HG02981 (cell line): ENCODE measurements around the gene PIK3R1.
A peak's percentile ranks its signal among the peaks of the same experiment; 100 is the strongest.

Experiments used
- ATAC-seq: cut with Tn5 transposase; IDR thresholded peaks from one replicate; pipeline ENCODE4 v1.9.1; 2021; ENCODE audit warnings: mild to moderate bottlenecking, moderate library complexity; ENCODE audit not compliant: unreplicated experiment

Gene PIK3R1

GRCh38 chr5:68268101-68268851 is 52.7 kb downstream of the PIK3R1 start:
- no peak for ATAC-seq

- no peak for ATAC-seq
These were observed 53.2 kb downstream of the PIK3R1 start for GRCh38 chr5:68268852-68269130.

- ATAC-seq, result no peak
These were observed 54.3 kb downstream of the PIK3R1 start for GRCh38 chr5:68269820-68270219.

GRCh38 chr5:68270399-68270975 is 54.9 kb downstream of the PIK3R1 start:
- ATAC-seq, result no peak

GRCh38 chr5:68271124-68271523 is 55.6 kb downstream of the PIK3R1 start:
- ATAC-seq, result no peak

DNA sequence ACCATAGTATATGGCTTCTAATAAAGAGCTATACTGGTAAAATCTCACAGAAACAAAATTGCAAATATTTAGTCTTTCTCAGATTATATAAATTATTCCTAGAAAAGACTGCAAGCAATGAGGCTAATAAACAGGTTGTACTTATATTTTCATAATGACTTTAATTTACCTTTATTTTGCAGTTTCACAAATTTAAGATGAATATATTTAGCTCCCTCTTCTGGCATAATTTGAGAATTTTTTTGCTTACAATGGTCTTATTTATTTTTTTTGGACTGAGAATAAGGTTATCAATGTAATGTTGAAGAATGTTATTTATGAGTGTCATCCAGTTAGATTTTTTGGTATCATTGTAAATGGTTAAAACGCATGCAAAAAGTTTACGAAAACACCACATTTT is 56.7 kb downstream of the PIK3R1 start:
- ATAC-seq, result no peak

DNA sequence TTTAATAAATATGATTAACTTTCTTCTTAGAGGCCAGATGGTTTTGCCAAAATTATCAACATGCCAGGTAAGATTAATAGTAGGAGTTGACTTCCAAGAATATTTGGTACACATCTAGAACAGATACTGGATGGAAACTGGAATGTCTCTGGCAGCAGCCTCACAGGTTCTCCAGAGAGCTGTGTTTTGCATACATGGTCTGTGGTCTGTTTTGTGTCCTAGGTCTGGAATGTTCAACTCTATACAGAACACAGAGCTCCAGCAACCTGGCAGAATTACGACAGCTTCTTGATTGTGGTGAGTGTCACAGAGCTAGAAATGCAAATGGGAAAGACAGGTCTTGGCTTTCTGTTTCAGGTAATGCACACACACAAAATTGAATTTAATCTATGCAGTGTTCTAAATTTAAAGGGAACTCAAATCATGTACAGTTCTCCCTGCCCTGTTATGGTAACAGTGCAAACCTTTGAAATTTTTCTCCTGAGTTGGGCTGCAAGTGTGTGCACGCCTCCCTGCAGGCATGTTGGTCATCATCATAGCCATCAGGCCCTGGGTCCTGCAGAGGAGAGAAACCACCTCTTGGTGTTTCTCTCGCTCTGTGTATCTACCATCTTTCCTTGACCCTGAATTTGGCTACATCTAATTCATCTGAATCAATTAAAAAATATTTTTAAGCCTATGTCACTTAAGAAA is 58.3 kb downstream of the PIK3R1 start:
- no peak for ATAC-seq

DNA sequence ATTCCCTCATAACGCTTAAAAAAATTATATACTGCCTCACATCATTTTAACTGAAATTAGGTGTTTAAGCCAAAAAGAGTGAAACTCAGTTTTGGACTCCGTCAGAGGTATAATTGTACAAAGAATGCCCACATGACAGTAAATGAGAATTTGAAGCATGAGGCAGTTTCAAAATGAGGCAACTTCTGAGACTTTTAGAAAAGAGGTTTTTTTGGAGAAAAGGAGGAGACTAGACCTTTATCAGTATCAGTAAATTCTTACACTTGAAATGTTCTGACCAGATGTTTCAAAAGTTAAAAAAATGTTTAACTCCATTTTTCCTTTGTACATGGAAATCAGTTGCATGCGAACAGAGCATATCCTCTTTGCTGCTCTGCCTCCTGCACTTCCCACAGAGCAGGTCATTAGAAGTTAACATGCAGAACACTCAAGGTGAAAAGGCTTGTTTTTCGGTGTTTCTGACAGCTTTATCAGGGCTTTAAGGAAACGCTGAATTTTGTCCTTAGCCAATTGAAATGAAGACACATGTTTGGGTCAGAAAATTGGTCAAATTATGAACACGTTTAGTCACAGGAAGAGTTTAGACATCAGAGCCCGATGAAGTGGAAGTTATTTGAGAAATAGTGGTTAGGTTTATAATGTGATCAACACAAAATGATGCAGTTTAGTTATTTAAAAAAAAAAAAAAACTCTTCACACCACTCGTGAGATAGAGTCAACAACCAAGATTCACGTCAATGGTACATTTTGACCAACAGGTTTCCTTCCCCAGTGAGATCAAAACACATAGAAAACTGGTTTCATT is 59.5 kb downstream of the PIK3R1 start:
- no peak for ATAC-seq

DNA sequence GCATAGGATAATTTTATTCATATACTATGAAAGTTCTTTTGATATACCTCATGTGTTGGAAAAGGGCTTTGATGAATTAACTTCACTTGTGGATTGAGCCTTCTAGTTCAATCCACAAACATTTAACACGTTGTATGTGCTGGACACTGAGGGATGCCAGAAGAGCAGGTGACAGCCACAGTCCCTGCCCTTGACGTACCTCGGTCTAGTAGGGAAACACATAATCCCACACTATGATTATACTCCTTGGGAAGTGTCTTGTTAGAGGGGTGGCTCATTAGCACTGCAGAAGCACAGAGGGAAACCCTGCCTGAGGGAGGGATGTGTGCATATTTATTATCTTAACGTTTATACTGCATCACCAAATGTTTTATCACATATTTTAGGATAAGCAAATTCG is 61.2 kb downstream of the PIK3R1 start:
- no peak for ATAC-seq

GRCh38 chr5:68277431-68277830 is 61.9 kb downstream of the PIK3R1 start:
- ATAC-seq, result no peak

DNA sequence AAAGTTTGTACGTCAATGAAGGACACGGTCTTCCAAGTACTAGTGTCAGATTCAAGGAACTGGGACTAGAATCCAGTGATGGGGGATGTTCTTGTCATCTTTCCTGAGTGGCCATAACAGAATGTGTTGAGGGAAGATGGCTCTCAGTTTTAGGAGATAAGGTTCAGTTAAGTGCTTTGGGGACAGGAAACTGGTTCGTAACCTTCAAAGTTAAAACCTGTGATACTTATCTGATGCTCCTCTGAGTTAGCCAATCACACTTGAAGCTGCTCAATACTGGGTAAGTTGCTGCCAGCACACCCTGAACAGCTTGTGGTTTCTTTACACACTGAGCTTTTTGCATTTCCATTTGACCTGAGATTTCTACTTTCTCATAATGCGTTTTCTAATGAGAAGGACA is 64.4 kb downstream of the PIK3R1 start:
- ATAC-seq, result no peak

DNA sequence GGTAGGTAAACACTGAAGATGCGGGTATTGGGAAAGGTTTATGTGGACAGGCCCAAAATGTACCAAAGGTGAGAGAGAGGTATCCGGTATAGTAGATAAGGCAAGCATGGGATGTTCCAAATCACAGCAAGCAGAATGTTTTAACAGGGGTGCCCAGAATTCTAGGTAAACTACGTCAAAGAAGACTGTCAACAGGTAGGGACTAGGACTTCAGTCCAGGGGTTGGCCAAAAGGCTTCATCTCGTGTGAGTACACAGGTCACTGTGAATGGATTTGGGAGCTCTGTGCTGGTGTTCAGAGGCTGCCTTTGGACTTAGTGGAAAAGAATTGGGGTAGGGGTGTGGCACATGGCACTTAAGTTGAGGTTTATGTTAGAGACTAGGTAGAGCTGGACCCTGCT is 66.4 kb downstream of the PIK3R1 start:
- no peak for ATAC-seq

GRCh38 chr5:68283766-68284165 is 68.2 kb downstream of the PIK3R1 start:
- no peak for ATAC-seq

DNA sequence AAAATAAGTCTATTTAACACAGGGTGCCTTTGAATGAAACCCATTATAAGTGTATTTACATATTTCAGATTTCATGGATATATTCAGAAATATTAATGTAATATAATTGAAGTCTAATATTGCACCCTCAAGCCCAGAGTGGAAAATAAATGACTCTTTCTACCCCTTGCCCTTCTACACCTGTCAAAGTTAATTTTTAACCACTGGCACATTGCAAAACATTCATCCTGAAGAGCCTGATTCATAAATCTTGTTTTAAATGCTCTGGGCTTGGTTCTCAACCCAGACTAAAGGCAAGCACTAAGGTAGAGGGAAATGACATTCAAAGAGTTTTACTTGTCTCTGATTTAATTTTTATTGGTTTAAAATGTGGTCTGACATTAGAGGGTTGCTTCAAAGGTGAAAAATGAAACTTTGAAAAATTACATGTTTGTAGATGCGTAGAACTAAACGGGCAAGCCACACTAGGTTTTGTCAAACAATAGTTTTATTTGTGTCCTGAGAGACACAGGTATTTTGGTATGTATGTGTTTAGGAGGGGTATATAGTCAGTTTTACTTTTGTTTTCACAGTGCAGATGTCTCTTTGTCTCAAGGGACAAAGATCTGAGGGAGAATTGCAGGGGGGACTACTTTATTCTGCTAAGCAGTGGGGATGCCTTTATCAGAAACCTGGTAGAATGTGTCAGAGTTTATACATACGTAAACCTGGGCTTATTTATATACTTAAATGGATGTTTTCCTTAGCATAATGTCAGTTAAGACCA is 69.7 kb downstream of the PIK3R1 start:
- no peak for ATAC-seq

GRCh38 chr5:68285851-68286611 is 70.5 kb downstream of the PIK3R1 start:
- ATAC-seq, result no peak

- no peak for ATAC-seq
These were observed 71.0 kb downstream of the PIK3R1 start for GRCh38 chr5:68286612-68286912.

GRCh38 chr5:68287631-68287975 is 72.0 kb downstream of the PIK3R1 start:
- no peak for ATAC-seq

DNA sequence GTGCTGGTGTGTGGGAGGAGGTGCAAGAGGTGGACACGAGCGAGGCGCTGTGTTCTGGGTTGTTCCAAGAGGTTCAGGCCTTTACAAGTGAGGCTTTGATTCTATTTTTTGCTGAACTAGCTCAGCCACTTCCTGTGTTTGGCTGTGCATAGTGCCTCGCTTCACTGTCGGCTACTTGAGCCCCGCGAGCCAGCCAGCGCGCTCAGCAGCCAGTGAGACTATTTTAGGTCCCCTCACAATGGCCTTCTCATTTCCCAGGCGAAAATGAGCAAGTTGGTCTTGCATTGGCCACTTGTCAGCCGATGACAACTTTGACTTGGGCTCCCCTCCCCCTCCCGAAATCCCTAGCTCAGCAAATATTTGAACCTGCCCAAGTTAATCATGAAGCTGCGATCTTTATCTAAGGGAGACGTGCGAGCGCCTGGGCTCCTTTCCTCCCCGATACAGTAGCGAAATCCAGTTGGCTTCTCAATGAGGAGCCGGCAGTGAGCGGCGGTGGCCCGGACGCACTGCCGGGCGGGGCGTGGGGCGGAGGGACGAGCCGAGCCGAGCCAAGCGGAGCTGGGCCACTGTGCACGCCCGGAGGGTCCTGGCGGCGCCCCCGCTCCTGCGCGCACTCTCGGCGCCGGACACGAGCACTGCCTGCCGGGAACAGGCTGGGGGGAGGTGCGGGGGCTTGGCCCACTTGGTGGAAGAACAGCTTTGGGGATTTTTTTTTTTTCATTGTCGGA is 72.6 kb downstream of the PIK3R1 start:
- peak; percentile 61 for ATAC-seq

GRCh38 chr5:68288707-68289134 is 73.2 kb downstream of the PIK3R1 start:
- ATAC-seq, result peak; percentile 9

DNA sequence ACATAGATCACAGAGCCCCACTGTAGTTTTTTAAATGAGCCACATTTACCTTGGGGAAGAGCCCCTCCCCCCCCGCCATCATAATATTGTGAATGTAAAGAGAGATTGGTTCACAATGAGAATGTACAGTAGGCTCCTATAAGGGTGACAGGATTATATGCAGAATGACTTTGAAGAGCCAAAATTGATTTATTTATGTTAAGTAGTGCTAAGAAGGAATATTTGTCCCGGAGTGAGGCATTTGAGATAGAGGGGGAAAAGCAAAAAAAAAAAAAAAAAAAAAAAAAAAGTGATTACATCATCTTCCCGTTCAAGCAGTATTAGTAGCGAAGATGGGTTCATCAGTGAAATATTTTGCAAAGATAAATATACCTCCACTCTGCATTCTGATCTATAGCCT is 73.9 kb downstream of the PIK3R1 start:
- no peak for ATAC-seq
